Activated naive CD4-positive, alpha-beta T cell treated with anti-CD3 and anti-CD28 coated beads, Interleukin-2, amount 10 ng/mL, durations not matched to agents 5 hours and 36 hours (primary cell): ENCODE measurements around the gene LRRC4C. TPM values are rescaled to one million over a fixed set of nuclear protein-coding genes. Genes with fewer than 3 reads are reported as not detected.

Experiments used
- total RNA-seq, 2 experiments: library from RNA; stranded (reverse); gene quantifications; one replicate each; pipeline ENCODE4 v1.2.3, GENCODE V29; 2021

Gene LRRC4C
- total RNA-seq, result not detected

GRCh38 chr11:41459465-41460401, at the start of gene LRRC4C:
Gene LRRC4C (minus strand): TSS chr11:41459652.

